H1 (cell line): ENCODE data around the gene KCNT1. TPM values are rescaled to one million over a fixed set of nuclear protein-coding genes. Genes with fewer than 3 reads are reported as not detected.

Source experiments
- CTCF ChIA-PET: fragments of 300-600 bp; sonication (Branson Sonifier 250); formaldehyde crosslinking; loops from one replicate; lab custom pipeline; 2021; ENCODE audit not compliant: partially characterized antibody; lab: Charles Lee
- POLR2A ChIA-PET: fragments of 300-600 bp; sonication (Branson Sonifier 250); formaldehyde crosslinking; loops from one replicate; lab custom pipeline; 2021; ENCODE audit warnings: inconsistent platforms; ENCODE audit not compliant: partially characterized antibody; lab: Charles Lee
- DNase-seq, 2 experiments: peaks; one replicate each; pipeline versions ENCODE4 v3.0.0 to v3.0.0-alpha.2; 2010 to 2022; ENCODE audit warnings: low spot score in 2 of 2, low read depth in 1 of 2, mixed read lengths in 1 of 2
- FAIRE-seq: peaks from 2 replicates; lab custom pipeline; 2011; peaks lifted over from hg19 to GRCh38; lab: Jason Lieb, UNC
- H2AFZ ChIP-seq: 2 replicates; pipeline ENCODE4 v1.8.1; 2012; ENCODE audit warnings: low read length, inconsistent platforms
- H2AK5ac ChIP-seq: 2 replicates; pipeline ENCODE4 v1.6.1; 2013; ENCODE audit warnings: low read depth, low read length
- H2BK120ac ChIP-seq: replicated peaks from 2 replicates; pipeline ENCODE3; 2013; ENCODE audit warnings: low read depth, low read length, inconsistent platforms
- H2BK12ac ChIP-seq: 2 replicates; pipeline ENCODE4 v1.6.1; 2013; ENCODE audit warnings: low read depth, low read length
- H2BK15ac ChIP-seq: 2 replicates; pipeline ENCODE4 v1.6.1; 2013; ENCODE audit warnings: low read length
- H2BK20ac ChIP-seq: 2 replicates; pipeline ENCODE4 v1.6.1; 2013; ENCODE audit warnings: low read length
- H2BK5ac ChIP-seq: 2 replicates; pipeline ENCODE4 v1.6.1; 2013; ENCODE audit warnings: low read depth, low read length
- H3K14ac ChIP-seq: 2 replicates; pipeline ENCODE4 v1.6.1; 2013; ENCODE audit warnings: inconsistent platforms; ENCODE audit not compliant: insufficient read length
- H3K18ac ChIP-seq: 2 replicates; pipeline ENCODE4 v1.6.1; 2013; ENCODE audit warnings: low read length; ENCODE audit errors: extremely low read depth
- H3K23ac ChIP-seq: 2 replicates; pipeline ENCODE4 v1.6.1; 2013; ENCODE audit warnings: inconsistent platforms; ENCODE audit not compliant: insufficient read length
- H3K23me2 ChIP-seq: 2 replicates; pipeline ENCODE4 v1.6.1; 2013; ENCODE audit warnings: low read depth, low read length
- H3K27ac ChIP-seq: 2 replicates; pipeline ENCODE4 v1.6.1; 2011; ENCODE audit warnings: low read depth, low read length, inconsistent platforms
- H3K27me3 ChIP-seq, 4 experiments: replicated peaks in 1 of 4; 1 replicate in 1 of 4; 2 replicates in 3 of 4; pipeline versions ENCODE4 v1.6.1 to v1.8.1; 2011 to 2013; ENCODE audit warnings: low read length in 3 of 4, mild to moderate bottlenecking in 3 of 4, inconsistent platforms in 2 of 4, mixed read lengths in 2 of 4, moderate library complexity in 1 of 4; ENCODE audit not compliant: control insufficient read depth in 3 of 4, insufficient read depth in 3 of 4; ENCODE audit errors: extremely low read depth in 1 of 4
- H3K36me3 ChIP-seq, 4 experiments: 2 replicates each; pipeline versions ENCODE4 v1.6.1 to v1.8.1; 2011 to 2013; ENCODE audit warnings: mild to moderate bottlenecking in 4 of 4, low read length in 3 of 4, moderate library complexity in 2 of 4, control low read depth in 1 of 4, inconsistent platforms in 1 of 4; ENCODE audit not compliant: insufficient read depth in 4 of 4, control insufficient read depth in 2 of 4
- H3K4ac ChIP-seq: replicated peaks from 2 replicates; pipeline ENCODE3; 2013; ENCODE audit warnings: low read length, low read depth, mixed read lengths, inconsistent platforms; ENCODE audit not compliant: insufficient read length
- H3K4me1 ChIP-seq, 4 experiments: replicated peaks in 1 of 4; 1 replicate in 1 of 4; 2 replicates in 3 of 4; pipeline versions ENCODE4 v1.6.1 to v1.8.1; 2011 to 2013; ENCODE audit warnings: low read length in 3 of 4, inconsistent platforms in 2 of 4, mixed read lengths in 1 of 4; ENCODE audit not compliant: insufficient read depth in 4 of 4, control insufficient read depth in 3 of 4
- H3K4me2 ChIP-seq, 2 experiments: 2 replicates each; pipeline versions ENCODE4 v1.6.1 to v1.8.1; 2011 to 2013; ENCODE audit warnings: low read depth in 2 of 2, low read length in 2 of 2, control low read depth in 1 of 2, inconsistent platforms in 1 of 2, mild to moderate bottlenecking in 1 of 2; ENCODE audit not compliant: insufficient read depth in 1 of 2
- H3K4me3 ChIP-seq, 4 experiments: fragments of 200-600, 300-600 bp in 1 of 4; sonication (generic), shearing (Covaris generic), sonication (Bioruptor Twin) in 1 of 4; 2 replicates each; pipeline versions ENCODE4 v1.5.1 to v1.8.1; 2011 to 2016; ENCODE audit warnings: low read length in 4 of 4, low read depth in 3 of 4, control low read depth in 2 of 4, inconsistent platforms in 2 of 4, mild to moderate bottlenecking in 2 of 4, mixed read lengths in 1 of 4, moderate library complexity in 1 of 4; ENCODE audit not compliant: insufficient read depth in 2 of 4; ENCODE audit errors: extremely low read depth in 1 of 4
- H3K56ac ChIP-seq: replicated peaks from 2 replicates; pipeline ENCODE3; 2013; ENCODE audit warnings: low read depth, mild to moderate bottlenecking, mixed read lengths, low read length, inconsistent platforms; ENCODE audit not compliant: insufficient read length
- H3K79me1 ChIP-seq: 2 replicates; pipeline ENCODE4 v1.6.1; 2013; ENCODE audit warnings: low read depth, low read length, control low read depth
- H3K79me2 ChIP-seq, 2 experiments: 2 replicates each; pipeline versions ENCODE4 v1.6.1 to v1.8.1; 2012 to 2013; ENCODE audit warnings: low read length in 2 of 2, mild to moderate bottlenecking in 2 of 2, inconsistent platforms in 1 of 2; ENCODE audit not compliant: insufficient read depth in 2 of 2, control insufficient read depth in 1 of 2
- H3K9ac ChIP-seq, 4 experiments: replicated peaks in 1 of 4; 1 replicate in 1 of 4; 2 replicates in 3 of 4; pipeline versions ENCODE4 v1.6.1 to v1.8.1; 2011 to 2013; ENCODE audit warnings: low read depth in 3 of 4, low read length in 3 of 4, control low read depth in 2 of 4, mild to moderate bottlenecking in 2 of 4, moderate library complexity in 2 of 4, inconsistent platforms in 1 of 4; ENCODE audit errors: extremely low read depth in 1 of 4
- H3K9me3 ChIP-seq, 2 experiments: 2 replicates each; pipeline versions ENCODE4 v1.6.1 to v1.8.1; 2012 to 2013; ENCODE audit warnings: mild to moderate bottlenecking in 2 of 2, moderate library complexity in 2 of 2, control low read depth in 1 of 2, inconsistent platforms in 1 of 2, low read depth in 1 of 2, low read length in 1 of 2, mixed read lengths in 1 of 2; ENCODE audit not compliant: insufficient read depth in 2 of 2
- H4K20me1 ChIP-seq, 2 experiments: replicated peaks in 1 of 2; 2 replicates each; pipeline versions ENCODE3 to v1.8.1; 2011 to 2013; ENCODE audit warnings: inconsistent platforms in 2 of 2, low read length in 2 of 2, mild to moderate bottlenecking in 1 of 2; ENCODE audit not compliant: insufficient read depth in 2 of 2, control insufficient read depth in 1 of 2
- H4K5ac ChIP-seq: 2 replicates; pipeline ENCODE4 v1.6.1; 2013; ENCODE audit warnings: low read length, low read depth, mixed read lengths, inconsistent platforms; ENCODE audit not compliant: insufficient read length
- H4K8ac ChIP-seq: 2 replicates; pipeline ENCODE4 v1.8.0; 2013; ENCODE audit warnings: mild to moderate bottlenecking, moderate library complexity, low read length, inconsistent platforms; ENCODE audit not compliant: insufficient read depth; ENCODE audit errors: extremely low read depth
- H4K91ac ChIP-seq: replicated peaks from 2 replicates; pipeline ENCODE3; 2013; ENCODE audit warnings: low read length, mixed read lengths, inconsistent platforms; ENCODE audit not compliant: insufficient read length
- ASH2L ChIP-seq: fragments of 200-600, 300-600 bp; sonication (generic); IDR thresholded peaks from one replicate; pipeline ENCODE4 v1.7.1; 2017; ENCODE audit warnings: low read length
- CREB1 ChIP-seq: IDR thresholded peaks from 2 replicates; pipeline ENCODE4 v1.6.1; 2012; ENCODE audit warnings: inconsistent platforms
- HDAC6 ChIP-seq: IDR thresholded peaks from one replicate; pipeline ENCODE4 v1.7.1; 2012; ENCODE audit warnings: low read depth, mild to moderate bottlenecking, inconsistent platforms, low read length, moderate library complexity
- JUN ChIP-seq: IDR thresholded peaks from 2 replicates; pipeline ENCODE4 v1.6.1; 2011; ENCODE audit warnings: low read depth, mild to moderate bottlenecking, improper control_type of control experiment, low read length
- KDM4A ChIP-seq: IDR thresholded peaks from one replicate; pipeline ENCODE4 v1.7.1; 2012; ENCODE audit warnings: low read depth, mild to moderate bottlenecking, moderate library complexity, low read length, inconsistent platforms; ENCODE audit not compliant: severe bottlenecking
- SP1 ChIP-seq: IDR thresholded peaks from 2 replicates; pipeline ENCODE4 v1.6.1; 2011; ENCODE audit warnings: low read depth, low read length
- WGBS, 2 experiments: shearing (Covaris generic) in 1 of 2; methylation state at CpG; one replicate each; pipeline versions ENCODE4 v1.1.6 to v1.1.7; 2013 to 2015; ENCODE audit warnings: low lambda C conversion rate in 2 of 2, mixed read lengths in 2 of 2, inconsistent platforms in 1 of 2, low coverage in 1 of 2, missing lambda C conversion rate in 1 of 2; ENCODE audit not compliant: insufficient replicate concordance in 2 of 2, insufficient coverage in 1 of 2, insufficient read length in 1 of 2; ENCODE audit errors: extremely low coverage in 1 of 2, missing lambda C conversion rate in 1 of 2; 5-methylcytosine and 5-hydroxymethylcytosine counted together
- polyA plus RNA-seq, 7 experiments: library from polyadenylated mRNA; depleted of rRNA in 3 of 7; stranded (reverse) in 5 of 7; unstranded in 2 of 7; fragments of >200 nt in 5 of 7; fragments of 200-250 nt in 2 of 7; gene quantifications; 1 replicate in 5 of 7; 2 replicates in 1 of 7; 4 replicates in 1 of 7; pipeline versions ENCODE4 v1.2.1 to v1.2.3, GENCODE V29; 2011 to 2013; ENCODE audit warnings: missing spikeins in 2 of 7, mixed read lengths in 2 of 7
- total RNA-seq: library from RNA; stranded (reverse); fragmentation: NEBNext Ultra II Directional; extraction: Animal tissue kit (Norgen Biotek cat#: 25700); gene quantifications from 2 replicates; pipeline ENCODE4 v1.2.1, GENCODE V29; 2021

The KCNT1 gene
- total and polyA plus RNA-seq, 2 of the 8 experiments (the other 6 are each of a cell fraction or from before 2014, with no cell fraction given): 0.13 to 0.20 TPM

GRCh38 chr9:135759676-135760300 is 57.8 kb downstream of the KCNT1 start:
- Histone ChIP-seq H3K27ac (no peak overlapping the region), H3K4ac (no peak overlapping the region), H2BK20ac (no peak overlapping the region), H3K9me3 (peaks cover under 1 to 9% of the 10 kb centered on the region in 2 experiments; a peak in 1 of 4 replicates), H4K20me1 (no peaks in the 10 kb centered on the region), H3K14ac (no peak overlapping the region), H3K56ac (no peak overlapping the region), H3K4me3 (no peak overlapping the region), H2AFZ (no peak overlapping the region), H3K4me2 (no peak overlapping the region), H3K27me3 (no peaks in the 10 kb centered on the region), H3K79me1 (no peaks in the 10 kb centered on the region), H2AK5ac (no peak overlapping the region), H4K5ac (no peak overlapping the region), H3K36me3 (no peaks in the 10 kb centered on the region), H3K18ac (no peak overlapping the region), H3K4me1 (no peaks in the 10 kb centered on the region), H3K23ac (no peak overlapping the region), H2BK5ac (no peak overlapping the region), H3K23me2 (no peaks in the 10 kb centered on the region), H2BK120ac (no peak overlapping the region), H3K9ac (no peak overlapping the region), H3K79me2 (no peaks in the 10 kb centered on the region), H4K91ac (no peak overlapping the region), H2BK15ac (no peak overlapping the region), H2BK12ac (no peak overlapping the region), H4K8ac (no peak overlapping the region)
- ChIA-PET POLR2A (interaction anchor here (0.8 kb wide), 1 partner anchor 30 kb away, joined by 3 read pairs; no protein-coding TSS in a partner anchor), CTCF (no interaction called here)
- FAIRE-seq (no peak), DNase-seq (no peak)
- 87% methylated on average over 21 of the region's 24 CpGs; no CpG with 5 or more reads in 1 of the 2 experiments for WGBS, 2 experiments
- TF ChIP-seq JUN: no peak
- TF ChIP-seq CREB1: no peak
- no peak for TF ChIP-seq SP1
- TF ChIP-seq KDM4A: no peak
- TF ChIP-seq HDAC6: no peak
- TF ChIP-seq ASH2L: no peak
